A549 (cell line): Measurements from ENCODE around the gene MYO1B.

Experiments
- ESRRA ChIP-seq: fragments of 150-350 bp; IDR thresholded peaks from 2 replicates; pipeline ENCODE4 v1.6.1; 2014; ENCODE audit warnings: mild to moderate bottlenecking, low read length, borderline replicate concordance
- PHF8 ChIP-seq: fragments of 200-600 bp; sonication (generic); IDR thresholded peaks from 2 replicates; pipeline ENCODE4 v1.6.1; 2016; ENCODE audit warnings: low read depth, mild to moderate bottlenecking, antibody characterized with exemption, moderate library complexity, borderline replicate concordance
- POLR2AphosphoS2 ChIP-seq: conservative IDR thresholded peaks from 2 replicates; pipeline ENCODE4 v1.6.1; 2012; ENCODE audit warnings: low read length, improper control_type of control experiment, inconsistent platforms
- TF ChIP-seq, protein P1 (sequence below): fragments of >200 bp; sonication (Bioruptor Twin); formaldehyde crosslinking; IDR thresholded peaks from 3 replicates; pipeline ENCODE4 v1.6.1; 2016
- TF ChIP-seq, protein P2 (sequence below): fragments of >200 bp; sonication (Bioruptor Twin); formaldehyde crosslinking; IDR thresholded peaks from 3 replicates; pipeline ENCODE4 v1.5.1; 2016

DNA sequence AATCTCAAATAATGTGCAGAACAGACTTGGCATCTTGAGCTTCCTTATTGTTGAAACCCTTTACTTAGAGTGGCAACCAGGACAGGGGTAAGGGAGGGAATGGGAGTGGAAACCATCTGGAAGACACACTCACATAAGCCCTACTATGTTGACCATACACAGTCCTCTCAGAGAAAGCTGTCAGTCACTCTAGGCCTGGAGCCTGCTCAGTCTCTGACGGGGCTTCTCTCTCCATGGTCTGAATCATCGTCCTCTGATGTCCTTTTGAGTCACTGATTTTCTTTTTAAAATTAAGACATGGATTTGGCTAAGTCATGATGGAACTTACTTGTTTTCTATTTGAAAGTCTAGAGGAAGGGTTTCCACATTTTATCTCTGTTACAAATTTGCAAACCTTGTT lies 74.0 kb downstream of the MYO1B start:
- TF ChIP-seq, protein P1, sequence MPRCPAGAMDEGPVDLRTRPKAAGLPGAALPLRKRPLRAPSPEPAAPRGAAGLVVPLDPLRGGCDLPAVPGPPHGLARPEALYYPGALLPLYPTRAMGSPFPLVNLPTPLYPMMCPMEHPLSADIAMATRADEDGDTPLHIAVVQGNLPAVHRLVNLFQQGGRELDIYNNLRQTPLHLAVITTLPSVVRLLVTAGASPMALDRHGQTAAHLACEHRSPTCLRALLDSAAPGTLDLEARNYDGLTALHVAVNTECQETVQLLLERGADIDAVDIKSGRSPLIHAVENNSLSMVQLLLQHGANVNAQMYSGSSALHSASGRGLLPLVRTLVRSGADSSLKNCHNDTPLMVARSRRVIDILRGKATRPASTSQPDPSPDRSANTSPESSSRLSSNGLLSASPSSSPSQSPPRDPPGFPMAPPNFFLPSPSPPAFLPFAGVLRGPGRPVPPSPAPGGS, result no peak
- TF ChIP-seq ESRRA, result no peak
- TF ChIP-seq POLR2AphosphoS2, result no peak
- no peak for TF ChIP-seq PHF8
- TF ChIP-seq, protein P2, sequence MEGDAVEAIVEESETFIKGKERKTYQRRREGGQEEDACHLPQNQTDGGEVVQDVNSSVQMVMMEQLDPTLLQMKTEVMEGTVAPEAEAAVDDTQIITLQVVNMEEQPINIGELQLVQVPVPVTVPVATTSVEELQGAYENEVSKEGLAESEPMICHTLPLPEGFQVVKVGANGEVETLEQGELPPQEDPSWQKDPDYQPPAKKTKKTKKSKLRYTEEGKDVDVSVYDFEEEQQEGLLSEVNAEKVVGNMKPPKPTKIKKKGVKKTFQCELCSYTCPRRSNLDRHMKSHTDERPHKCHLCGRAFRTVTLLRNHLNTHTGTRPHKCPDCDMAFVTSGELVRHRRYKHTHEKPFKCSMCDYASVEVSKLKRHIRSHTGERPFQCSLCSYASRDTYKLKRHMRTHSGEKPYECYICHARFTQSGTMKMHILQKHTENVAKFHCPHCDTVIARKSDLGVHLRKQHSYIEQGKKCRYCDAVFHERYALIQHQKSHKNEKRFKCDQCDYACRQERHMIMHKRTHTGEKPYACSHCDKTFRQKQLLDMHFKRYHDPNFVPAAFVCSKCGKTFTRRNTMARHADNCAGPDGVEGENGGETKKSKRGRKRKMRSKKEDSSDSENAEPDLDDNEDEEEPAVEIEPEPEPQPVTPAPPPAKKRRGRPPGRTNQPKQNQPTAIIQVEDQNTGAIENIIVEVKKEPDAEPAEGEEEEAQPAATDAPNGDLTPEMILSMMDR, result no peak
